ENCODE results near the gene PI4K2A. TPM values are rescaled to one million over a fixed set of nuclear protein-coding genes. Genes with fewer than 3 reads are reported as not detected.

The PI4K2A gene
- total RNA-seq, 6 experiments from 2014 or later, result 6.2 to 18.1 (median 11.4) TPM

DNA sequence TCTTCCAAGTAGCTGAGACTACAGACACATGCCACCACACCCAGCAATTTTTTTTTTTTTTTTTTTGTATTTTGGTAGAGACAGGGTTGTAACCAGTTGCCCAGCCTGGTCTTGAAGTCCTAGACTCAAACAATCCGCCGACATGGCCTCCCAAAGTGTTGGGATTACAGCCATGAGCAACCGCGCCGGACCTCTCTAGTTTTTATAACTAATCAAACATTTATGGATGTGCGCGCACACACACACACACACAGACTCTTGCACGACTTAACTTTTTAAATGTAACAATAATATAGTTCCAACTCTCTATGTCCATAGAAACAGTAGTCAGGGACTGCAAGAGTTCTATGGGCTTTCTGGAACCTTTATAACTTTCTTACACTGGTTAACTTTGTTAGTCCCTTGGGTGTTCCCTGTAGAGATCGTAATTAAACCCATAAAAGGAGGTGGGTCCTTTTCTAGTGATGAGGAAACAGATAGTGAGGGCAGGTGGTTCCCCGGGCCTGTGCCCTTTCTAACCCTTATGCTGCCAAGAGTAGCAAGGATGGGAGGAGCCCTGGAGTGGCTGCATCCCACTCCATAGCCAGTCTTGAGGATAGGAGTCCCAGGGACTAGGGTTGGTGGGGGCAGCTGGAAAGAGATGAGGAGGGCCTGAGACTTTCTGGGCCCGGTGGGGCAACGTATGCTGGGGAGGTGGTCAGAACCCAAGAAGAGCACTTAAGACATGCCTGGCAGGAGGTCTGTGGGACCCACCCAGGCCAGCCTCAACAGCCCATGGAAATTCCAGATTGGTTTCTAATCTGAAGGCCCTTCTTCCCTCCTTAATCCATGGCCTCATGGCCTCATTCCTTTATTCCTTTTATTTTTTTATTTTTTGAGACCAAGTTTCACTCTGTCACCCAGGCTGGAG lies 81.7 kb downstream of the PI4K2A start:
- peaks cover 0 to 12% (median 2%) of the 10 kb centered on the region in 4 donors for H3K4me1 ChIP-seq
- no peak overlapping the region for H3K27ac ChIP-seq
- H3K4me3 ChIP-seq, result no peak overlapping the region
- H3K9me3 ChIP-seq, result no peaks in the 10 kb centered on the region
- intact Hi-C loops (cut with DNase I), result no loop called here
- no peak for ATAC-seq
- 77% methylated on average over 10 of the region's 12 CpGs for WGBS (ENCODE audit: insufficient coverage, low coverage, low lambda C conversion rate, missing lambda C conversion rate)
- no peaks in the 10 kb centered on the region for H3K36me3 ChIP-seq
- TF ChIP-seq CTCF (IDR thresholded peaks at IDR 0.05) (no peak), POLR2A (IDR thresholded peaks at IDR 0.05) (no peak)
- DNase-seq, result peak in 1 of 3 donors; percentile 17
- no peaks in the 10 kb centered on the region for H3K27me3 ChIP-seq

- intact Hi-C loops (cut with DNase I), result no loop called here
- H3K4me3 ChIP-seq, result no peak overlapping the region
- TF ChIP-seq CTCF (IDR thresholded peaks at IDR 0.05), result no peak
- peak in 1 of 3 donors; percentile 11 for DNase-seq
- H3K27me3 ChIP-seq, result no peaks in the 10 kb centered on the region
- no peak overlapping the region for H3K27ac ChIP-seq
- WGBS (ENCODE audit: insufficient coverage, low coverage, low lambda C conversion rate, missing lambda C conversion rate), result 51% methylated on average over 2 of the region's 3 CpGs
- H3K9me3 ChIP-seq, result no peaks in the 10 kb centered on the region
- H3K36me3 ChIP-seq, result no peaks in the 10 kb centered on the region
- peaks cover 0 to 12% (median 2%) of the 10 kb centered on the region in 4 donors for H3K4me1 ChIP-seq
- ATAC-seq, result no peak
These were observed 82.5 kb downstream of the PI4K2A start for GRCh38 chr10:97723001-97723400.

- WGBS (ENCODE audit: insufficient coverage, low coverage, low lambda C conversion rate, missing lambda C conversion rate), result 23% methylated on average over 4 of the region's 5 CpGs
- Histone ChIP-seq H3K27me3 (no peaks in the 10 kb centered on the region), H3K4me1 (no peaks in the 10 kb centered on the region), H3K27ac (no peak overlapping the region), H3K36me3 (no peaks in the 10 kb centered on the region), H3K9me3 (no peaks in the 10 kb centered on the region), H3K4me3 (no peak overlapping the region)
- ATAC-seq, result peak; percentile 26 to 56 (median 40)
- peak in 1 of 3 donors; percentile 48 for DNase-seq
- intact Hi-C loops (cut with DNase I), result no loop called here
- TF ChIP-seq CTCF (IDR thresholded peaks at IDR 0.05) (no peak), POLR2A (IDR thresholded peaks at IDR 0.05) (peak; percentile 12)
These were observed 84.0 kb downstream of the PI4K2A start for GRCh38 chr10:97724341-97724941.

Other genes starting within 250 kb of the PI4K2A start
- 10 to 100 TPM in 3 of 6 experiments, 1 to 10 TPM in 3; 6.7 to 23.2 (median 10.2) TPM for gene RRP12, start 239.3 kb upstream of the PI4K2A start, total RNA-seq
- 100 to 1,000 TPM; 100 to 228 (median 162) TPM for gene PGAM1, start 214.5 kb upstream of the PI4K2A start, total RNA-seq
- 10 to 100 TPM in 5 of 6 experiments, 1 to 10 TPM in 1; 9.2 to 19.1 (median 11.8) TPM for gene EXOSC1, start 194.7 kb upstream of the PI4K2A start, total RNA-seq
- gene ZDHHC16, start 194.5 kb upstream of the PI4K2A start, total RNA-seq, result 10 to 100 TPM; 15.8 to 27.0 (median 22.8) TPM
- 10 to 100 TPM; 18.7 to 40.7 (median 20.3) TPM for gene MMS19, start 142.2 kb upstream of the PI4K2A start, total RNA-seq
- gene UBTD1, start 141.7 kb upstream of the PI4K2A start, total RNA-seq, result 1 to 10 TPM; 5.4 to 8.8 (median 7.0) TPM
- under 1 TPM in 4 of 6 experiments, not detected in 2; 0.28 to 0.81 (median 0.50) TPM for gene ANKRD2, start 67.9 kb upstream of the PI4K2A start, total RNA-seq
- gene HOGA1, start 56.3 kb upstream of the PI4K2A start, total RNA-seq, result 10 to 100 TPM; 16.8 to 92.9 (median 36.5) TPM
- 1 to 10 TPM in 5 of 6 experiments, not detected in 1; 1.2 to 4.1 (median 2.2) TPM for gene C10orf62, start 51.0 kb upstream of the PI4K2A start, total RNA-seq
- 1 to 10 TPM in 4 of 6 experiments, under 1 TPM in 2; 0.69 to 3.9 (median 1.6) TPM for gene MORN4, start 7.2 kb upstream of the PI4K2A start, total RNA-seq
- gene AVPI1, start 46.6 kb downstream of the PI4K2A start, total RNA-seq, result 10 to 100 TPM; 10.3 to 27.0 (median 20.2) TPM
- 1 to 10 TPM; 1.5 to 3.1 (median 2.3) TPM for gene MARVELD1, start 73.1 kb downstream of the PI4K2A start, total RNA-seq
- gene ZFYVE27, start 96.5 kb downstream of the PI4K2A start, total RNA-seq, result 10 to 100 TPM in 5 of 6 experiments, 1 to 10 TPM in 1; 9.2 to 19.3 (median 12.6) TPM
- gene SFRP5, start 131.3 kb downstream of the PI4K2A start, total RNA-seq, result 1 to 10 TPM; 1.6 to 6.6 (median 4.5) TPM
- under 1 TPM; 0.06 to 0.28 (median 0.14) TPM for gene GOLGA7B, start 209.2 kb downstream of the PI4K2A start, total RNA-seq

Measured in right lobe of liver (tissue), 6 donors.